ENCODE measurements around the gene BARX2.

The BARX2 gene

GRCh38 chr11:129435499-129436245 is 60.0 kb downstream of the BARX2 start:
- no peak for DNase-seq

GRCh38 chr11:129436573-129436972 is 60.9 kb downstream of the BARX2 start:
- no peak for DNase-seq

- no peak for DNase-seq
Observed at GRCh38 chr11:129440028-129440713, 64.5 kb downstream of the BARX2 start.

- DNase-seq, result no peak
Observed at GRCh38 chr11:129442171-129442570, 66.5 kb downstream of the BARX2 start.

GRCh38 chr11:129443276-129443675 is 67.6 kb downstream of the BARX2 start:
- DNase-seq, result no peak

GRCh38 chr11:129444274-129444673 is 68.6 kb downstream of the BARX2 start:
- no peak for DNase-seq

- no peak for DNase-seq
Observed at GRCh38 chr11:129445226-129445625, 69.6 kb downstream of the BARX2 start.

GRCh38 chr11:129446572-129446971 is 70.9 kb downstream of the BARX2 start:
- DNase-seq, result no peak

- DNase-seq, result no peak
Observed at GRCh38 chr11:129447654-129448239, 72.1 kb downstream of the BARX2 start.

- no peak for DNase-seq
Observed at GRCh38 chr11:129451524-129451923, 75.9 kb downstream of the BARX2 start.

- peak in 2 of 58 donors; percentile 27 to 37 for DNase-seq
Observed at GRCh38 chr11:129453293-129453721, 77.7 kb downstream of the BARX2 start.

- no peak for DNase-seq
Observed at GRCh38 chr11:129455101-129455500, 79.5 kb downstream of the BARX2 start.

GRCh38 chr11:129455756-129456655 is 80.4 kb downstream of the BARX2 start:
- DNase-seq, result no peak

GRCh38 chr11:129457321-129457720 is 81.7 kb downstream of the BARX2 start:
- no peak for DNase-seq

- no peak for DNase-seq
Observed at GRCh38 chr11:129458278-129458677, 82.6 kb downstream of the BARX2 start.

- DNase-seq, result no peak
Observed at GRCh38 chr11:129458756-129459535, 83.3 kb downstream of the BARX2 start.

GRCh38 chr11:129460714-129461113 is 85.1 kb downstream of the BARX2 start:
- no peak for DNase-seq

- no peak for DNase-seq
Observed at GRCh38 chr11:129484068-129484467, 108.4 kb downstream of the BARX2 start.

GRCh38 chr11:129489249-129489648 is 113.6 kb downstream of the BARX2 start:
- DNase-seq, result no peak

GRCh38 chr11:129490004-129490403 is 114.4 kb downstream of the BARX2 start:
- no peak for DNase-seq

GRCh38 chr11:129493746-129494145 is 118.1 kb downstream of the BARX2 start:
- no peak for DNase-seq

Data from anterior cingulate cortex (tissue), 58 donors.